C4-2B (cell line): ENCODE data around the gene PTPRM.

Source experiments
- ZFX ChIP-seq: fragments of 450-650 bp; IDR thresholded peaks from 2 replicates; pipeline ENCODE4 v1.6.1; 2017
- TF ChIP-seq, protein P1 (sequence below): fragments of 450-650 bp; conservative IDR thresholded peaks from 2 replicates; pipeline ENCODE4 v1.5.1; 2017; ENCODE audit warnings: mild to moderate bottlenecking

DNA sequence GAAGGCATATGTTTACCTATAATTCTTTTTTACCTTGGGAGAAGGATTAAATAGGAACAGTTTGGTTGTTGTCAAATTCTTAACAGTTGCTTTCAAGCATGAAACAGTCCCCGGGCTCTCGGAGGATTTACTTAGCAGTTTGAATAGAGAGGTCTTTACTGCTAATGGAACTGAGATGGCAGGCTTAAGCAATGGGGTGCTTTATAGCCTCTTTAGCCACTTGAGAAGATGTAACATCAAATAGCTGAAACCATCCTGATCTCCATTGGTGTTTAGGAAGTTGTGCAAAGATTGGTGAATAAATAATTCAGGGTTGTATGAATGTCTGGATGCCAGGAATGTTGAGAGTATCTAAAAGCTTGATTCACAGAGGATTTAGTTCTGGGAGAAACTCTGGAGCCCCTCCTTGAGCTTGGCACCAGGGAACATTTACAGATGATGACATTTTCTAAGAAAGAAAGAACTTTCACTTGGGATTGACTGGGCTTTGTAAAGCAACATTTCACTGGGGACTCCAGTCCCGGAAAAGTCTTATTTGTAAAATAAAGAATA, 51.9 kb downstream of the PTPRM start:
- TF ChIP-seq, protein P1, sequence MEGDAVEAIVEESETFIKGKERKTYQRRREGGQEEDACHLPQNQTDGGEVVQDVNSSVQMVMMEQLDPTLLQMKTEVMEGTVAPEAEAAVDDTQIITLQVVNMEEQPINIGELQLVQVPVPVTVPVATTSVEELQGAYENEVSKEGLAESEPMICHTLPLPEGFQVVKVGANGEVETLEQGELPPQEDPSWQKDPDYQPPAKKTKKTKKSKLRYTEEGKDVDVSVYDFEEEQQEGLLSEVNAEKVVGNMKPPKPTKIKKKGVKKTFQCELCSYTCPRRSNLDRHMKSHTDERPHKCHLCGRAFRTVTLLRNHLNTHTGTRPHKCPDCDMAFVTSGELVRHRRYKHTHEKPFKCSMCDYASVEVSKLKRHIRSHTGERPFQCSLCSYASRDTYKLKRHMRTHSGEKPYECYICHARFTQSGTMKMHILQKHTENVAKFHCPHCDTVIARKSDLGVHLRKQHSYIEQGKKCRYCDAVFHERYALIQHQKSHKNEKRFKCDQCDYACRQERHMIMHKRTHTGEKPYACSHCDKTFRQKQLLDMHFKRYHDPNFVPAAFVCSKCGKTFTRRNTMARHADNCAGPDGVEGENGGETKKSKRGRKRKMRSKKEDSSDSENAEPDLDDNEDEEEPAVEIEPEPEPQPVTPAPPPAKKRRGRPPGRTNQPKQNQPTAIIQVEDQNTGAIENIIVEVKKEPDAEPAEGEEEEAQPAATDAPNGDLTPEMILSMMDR: no peak
- TF ChIP-seq ZFX: no peak
